Loucy (cell line): ENCODE results near the gene SCAF1.

Experiments
- CTCF ChIP-seq: fragments of 200-600 bp; sonication (generic); conservative IDR thresholded peaks from 2 replicates; pipeline ENCODE4 v1.5.1; 2014; ENCODE audit warnings: mild to moderate bottlenecking, antibody characterized with exemption, low read length
- EZH2phosphoT487 ChIP-seq: fragments of 200-600 bp; IDR thresholded peaks from 2 replicates; pipeline ENCODE4 v1.6.1; 2018; ENCODE audit warnings: antibody characterized with exemption, mild to moderate bottlenecking, moderate library complexity, borderline replicate concordance

GRCh38 chr19:49593233-49594113 lies 48.5 kb upstream of the SCAF1 start:
- TF ChIP-seq CTCF (no peak), EZH2phosphoT487 (no peak)
